Stromal cell of bone marrow (primary cell): ENCODE measurements around the gene POLR3C.
"Not testable (repeated sequence)": the region's sequence is repeated elsewhere in the genome, so short reads cannot be mapped to it uniquely, and the experiment has no call there.

Source experiments
- DNase-seq: peaks from one replicate; pipeline ENCODE4 v3.0.0-alpha.2; 2012; ENCODE audit warnings: low read depth

Gene POLR3C

DNA sequence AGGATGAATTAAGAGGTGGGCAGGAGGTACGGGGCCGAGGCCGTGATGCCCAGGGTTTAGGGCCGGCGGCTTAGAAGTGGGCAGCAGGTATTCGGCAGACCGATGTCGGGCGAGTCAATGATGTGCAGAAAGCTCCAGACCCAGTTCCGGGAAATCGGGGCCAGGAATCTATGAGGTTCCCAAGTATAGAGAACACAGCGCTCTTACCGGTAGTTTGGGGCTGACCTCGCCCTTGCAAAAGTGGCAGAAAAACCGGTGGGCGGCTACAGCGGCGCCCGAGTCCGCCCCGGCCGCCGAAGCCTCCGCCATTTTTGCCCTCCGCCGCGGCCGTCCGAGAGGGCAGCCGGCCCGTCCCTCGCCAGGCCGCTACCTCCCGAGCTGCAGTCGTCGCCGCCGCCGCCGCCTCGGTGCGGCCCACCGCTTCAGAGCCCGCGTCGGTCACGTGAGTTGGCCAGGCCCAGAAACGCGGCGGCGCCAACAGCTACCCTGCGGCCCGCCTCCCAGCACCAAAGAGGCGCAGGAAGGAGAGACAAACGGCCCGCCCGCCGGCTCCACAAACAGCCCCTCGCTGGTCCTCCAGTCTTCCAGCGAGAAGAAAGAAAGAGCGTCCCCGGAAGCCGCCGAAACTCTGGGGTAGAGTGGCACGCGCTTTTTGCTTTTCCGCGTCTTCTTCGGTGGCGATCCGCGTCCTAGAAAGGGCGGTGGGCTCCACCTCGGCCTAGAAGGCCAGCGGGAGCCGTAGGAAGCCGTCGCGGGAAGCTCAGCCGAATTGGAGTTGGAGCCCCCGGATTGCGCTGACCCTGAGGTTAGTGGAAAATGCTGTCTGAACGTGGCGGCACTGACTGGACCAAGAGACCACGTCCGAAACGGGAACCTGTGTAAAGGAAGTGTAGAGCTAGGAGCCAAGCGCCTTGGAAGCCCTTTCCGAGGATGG lies at the start of gene POLR3C, which contains the start of gene RNF115:
TSS of gene POLR3C (plus strand) at position 636 of the 934 bp plus-strand sequence. CDS start 1,577 bp downstream, outside the sequence.
TSS of gene RNF115 (minus strand) at position 531 of the 934 bp plus-strand sequence. CDS start at position 309, 222 bp downstream.
- DNase-seq, result peak; percentile 85

GRCh38 chr1:145777357-145778145 lies 46.4 kb upstream of the POLR3C start:
- DNase-seq, result no peak

DNA sequence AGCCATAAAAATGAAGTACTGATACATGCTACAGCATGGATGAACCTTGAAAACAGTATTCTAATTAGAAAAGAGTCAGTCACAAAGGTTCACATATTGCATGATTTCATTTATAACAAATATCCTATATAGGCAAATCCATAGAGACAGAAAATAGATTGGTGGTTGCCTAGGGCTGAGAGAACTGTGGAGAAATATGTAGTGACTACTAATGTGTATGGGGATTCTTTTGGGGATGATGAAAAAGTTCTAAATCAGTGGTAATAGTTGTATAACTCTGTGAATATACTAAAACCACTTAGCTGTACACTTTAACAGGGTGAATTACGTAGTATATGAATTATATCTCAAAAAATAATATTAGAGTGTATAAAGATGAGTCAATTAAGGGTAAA lies 45.9 kb upstream of the POLR3C start:
- DNase-seq, result no peak

DNA sequence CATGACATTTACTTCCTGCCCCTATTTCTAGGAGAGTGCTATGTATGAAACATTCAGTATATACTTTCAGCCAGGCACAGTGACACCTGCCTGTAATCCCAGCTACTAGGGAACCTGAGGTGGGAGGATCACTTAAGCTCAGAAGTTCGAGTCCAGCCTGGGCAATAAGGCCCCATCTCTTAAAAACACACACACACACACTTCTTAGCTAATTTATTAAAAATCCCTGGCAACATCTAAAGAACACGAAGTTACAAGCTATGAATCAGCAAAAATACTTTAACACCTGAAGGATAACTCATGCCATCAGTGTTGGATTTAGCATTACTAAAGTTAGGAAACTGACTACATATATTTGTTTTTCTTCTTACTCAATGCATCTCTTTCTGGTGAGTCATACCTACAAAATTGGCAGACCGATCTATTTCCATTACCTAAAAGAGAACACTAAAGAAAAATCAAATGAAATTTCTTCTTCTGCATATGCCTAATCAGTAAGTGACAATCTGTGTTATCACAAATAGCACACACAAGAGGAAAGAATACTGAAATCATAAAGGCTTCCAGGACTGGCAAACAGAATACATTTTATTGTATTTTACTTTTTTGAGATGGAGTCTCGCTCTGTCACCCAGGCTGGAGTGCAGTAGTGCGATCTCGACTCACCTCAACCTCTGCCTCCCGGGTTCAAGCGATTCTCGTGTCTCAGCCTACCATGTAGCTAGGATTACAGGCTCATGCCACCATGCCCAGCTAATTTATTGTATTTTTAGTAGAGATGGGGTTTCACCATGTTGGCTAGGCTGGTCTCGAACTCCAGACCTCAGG lies 41.5 kb upstream of the POLR3C start:
- peak; percentile 78 for DNase-seq

DNA sequence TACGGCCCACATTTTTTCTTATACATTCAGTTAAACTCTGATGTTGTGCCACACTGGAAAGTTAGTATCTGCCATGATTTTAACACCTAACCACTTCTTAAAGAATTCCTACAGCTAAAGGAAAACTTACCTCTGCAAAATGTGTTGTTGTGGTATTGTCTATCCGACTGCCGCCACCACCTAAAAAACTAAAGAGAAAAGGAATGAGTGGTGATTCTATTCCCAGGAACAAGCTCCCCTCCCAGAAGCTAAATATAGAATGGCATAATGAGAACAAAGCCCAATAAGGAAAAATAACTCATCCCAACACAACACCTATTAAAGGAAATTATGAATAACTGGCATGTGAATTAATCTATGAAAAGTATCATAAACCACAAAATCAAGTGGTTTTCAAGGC lies 39.6 kb upstream of the POLR3C start:
- DNase-seq, result no peak

GRCh38 chr1:145785547-145785946 lies 38.5 kb upstream of the POLR3C start:
- no peak for DNase-seq

DNA sequence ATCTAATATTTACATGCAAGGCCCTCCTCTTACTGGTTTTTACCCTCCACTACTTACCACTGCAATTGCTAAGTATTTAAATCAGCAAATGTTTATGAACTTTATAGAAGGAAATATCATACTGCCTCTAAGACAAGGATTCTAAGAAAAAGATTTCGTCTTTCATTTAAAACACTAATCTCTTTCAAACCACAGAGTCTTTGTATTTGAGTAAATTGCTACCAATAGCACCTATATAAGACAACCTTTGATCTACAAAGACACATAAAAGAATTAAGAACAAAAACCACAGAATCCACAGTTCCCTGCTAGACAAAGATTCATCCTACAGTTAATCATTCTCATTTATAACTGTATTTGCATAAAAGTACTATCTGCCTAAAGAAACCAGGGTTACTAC lies 37.7 kb upstream of the POLR3C start:
- DNase-seq, result no peak

DNA sequence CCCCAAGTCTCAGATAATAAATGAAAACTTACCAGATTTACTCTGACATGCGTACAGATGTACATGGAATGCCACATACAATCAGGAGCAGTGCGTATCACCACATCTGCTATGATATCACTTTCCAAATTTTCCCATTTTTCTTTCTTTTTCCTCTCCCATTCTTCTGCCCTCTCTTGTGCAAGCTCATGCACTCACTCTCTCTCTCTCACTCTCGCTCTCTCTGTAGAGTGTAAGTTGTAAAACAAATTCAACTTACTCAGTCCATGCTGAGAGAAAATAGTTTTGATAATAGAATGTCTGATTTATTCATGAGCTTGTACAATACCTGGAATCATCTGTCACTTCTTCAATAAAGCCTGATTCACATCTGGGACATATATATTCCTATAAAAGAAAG lies 35.4 kb upstream of the POLR3C start:
- no peak for DNase-seq

- not testable (repeated sequence) for DNase-seq
These were observed 32.1 kb upstream of the POLR3C start for GRCh38 chr1:145791860-145792259.

DNA sequence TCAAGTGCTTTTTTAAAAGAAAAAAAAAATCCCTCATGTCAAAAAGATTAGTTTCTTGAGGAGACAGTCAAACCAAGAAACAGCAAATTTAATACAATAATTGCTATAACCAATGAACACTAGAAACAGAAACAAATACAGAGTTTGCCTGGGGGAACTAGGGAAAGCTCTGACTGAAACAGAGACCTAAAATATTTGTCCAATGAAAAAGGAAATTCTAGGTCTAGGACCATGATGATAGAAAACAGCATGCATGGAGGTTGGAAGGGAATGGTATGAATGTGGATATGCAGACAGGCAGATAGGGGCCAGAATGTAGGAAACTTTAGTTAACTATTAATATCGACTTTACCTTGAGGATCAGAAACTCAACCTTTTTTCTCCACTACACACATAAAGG lies 31.5 kb upstream of the POLR3C start:
- no peak for DNase-seq

GRCh38 chr1:145795257-145795881 lies 28.6 kb upstream of the POLR3C start:
- no peak for DNase-seq

DNA sequence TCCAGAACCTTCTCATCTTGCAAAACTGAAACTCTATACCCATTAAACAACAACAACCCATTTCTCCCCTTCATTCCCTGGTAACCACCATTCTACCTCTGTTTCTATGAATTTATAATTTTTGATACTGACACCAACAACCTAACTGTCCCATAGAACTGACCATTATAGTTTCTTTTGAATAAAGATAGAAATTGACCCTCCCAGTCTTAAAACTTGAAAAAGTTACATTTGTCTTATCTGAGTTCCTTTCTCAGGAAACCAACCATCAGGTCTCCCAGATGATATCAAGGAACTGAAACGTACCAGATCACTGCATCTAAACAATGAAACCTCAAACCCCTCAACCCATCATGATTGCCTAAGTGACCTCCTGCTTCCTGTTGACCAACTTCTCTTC lies 27.2 kb upstream of the POLR3C start:
- DNase-seq, result no peak

GRCh38 chr1:145799806-145800205 lies 24.2 kb upstream of the POLR3C start:
- DNase-seq, result no peak

GRCh38 chr1:145804235-145805045 lies 19.6 kb upstream of the POLR3C start:
- no peak for DNase-seq

DNA sequence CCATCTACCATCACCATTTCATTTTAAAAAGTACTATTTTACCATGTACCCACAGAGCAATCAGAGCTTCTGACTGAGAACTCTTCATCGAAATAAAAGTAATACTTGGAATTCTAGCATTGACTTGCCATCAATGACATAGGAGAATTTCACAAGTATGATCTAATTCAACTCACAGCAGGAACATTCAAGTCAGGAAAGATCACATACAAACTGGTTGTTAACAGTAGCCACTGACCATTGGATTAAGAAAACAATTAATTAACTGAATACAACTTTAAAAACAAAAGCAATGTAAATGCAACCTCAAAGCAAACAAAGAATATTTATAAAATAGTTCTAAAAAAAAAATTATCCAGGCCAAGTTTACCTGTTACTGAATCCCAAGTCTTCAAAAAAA lies 18.9 kb upstream of the POLR3C start:
- DNase-seq, result no peak

- no peak for DNase-seq
These were observed 17.6 kb upstream of the POLR3C start for GRCh38 chr1:145806408-145806807.

- no peak for DNase-seq
These were observed 17.2 kb upstream of the POLR3C start for GRCh38 chr1:145806844-145807243.

- DNase-seq, result not testable (repeated sequence)
These were observed 10.8 kb upstream of the POLR3C start for GRCh38 chr1:145812977-145813810.

DNA sequence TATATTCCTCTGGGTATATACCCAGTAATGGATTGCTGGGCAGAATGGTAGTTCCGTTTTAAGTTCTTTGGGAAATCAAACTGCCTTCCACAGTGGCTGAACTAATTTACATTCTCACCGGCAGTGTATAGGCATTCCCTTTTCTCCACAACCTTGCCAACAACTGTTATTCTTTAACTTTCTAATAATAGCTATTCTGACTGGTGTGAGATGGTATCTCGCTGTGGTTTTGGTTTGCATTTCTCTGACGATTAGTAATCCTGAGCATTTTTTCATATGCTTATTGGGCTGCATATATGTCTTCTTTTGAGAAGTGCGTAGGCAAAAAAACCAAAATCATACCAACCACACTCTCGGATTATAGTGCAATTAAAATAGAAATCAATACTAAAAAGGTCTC lies 5.9 kb upstream of the POLR3C start:
- DNase-seq, result not testable (repeated sequence)
